ENCODE results near the gene ATP13A2.

The ATP13A2 gene

GRCh38 chr1:16971341-16972188 lies 40.2 kb downstream of the ATP13A2 start:
- WGBS, 2 donors (ENCODE audit: extremely low coverage in 2 of 2, insufficient read length in 2 of 2, insufficient replicate concordance in 1 of 2) = no CpG with 5 or more reads among the region's 28 CpGs
- DNase-seq (ENCODE audit: low spot score) = peak; percentile 58
- Histone ChIP-seq H3K18ac (ENCODE audit: low read length) (peak overlapping the region; percentile 78), H3K79me1 (ENCODE audit: low read depth, low read length) (peaks cover 10% of the 10 kb centered on the region), H2BK120ac (ENCODE audit: low read depth, low read length) (peak overlapping the region; percentile 81), H3K4me2 (ENCODE audit: insufficient read depth, low read length, poor library complexity, severe bottlenecking) (no peak overlapping the region), H3K36me3 (replicated peaks in 1 of 2; ENCODE audit: control insufficient read depth in 2 of 2, insufficient read depth in 2 of 2, low read length in 2 of 2) (peaks cover 42 to 54% of the 10 kb centered on the region in 2 donors), H3K4me3 (ENCODE audit: low read length in 2 of 2) (peak overlapping the region in 1 of 2 donors; percentile 37), H3K27ac (replicated peaks; ENCODE audit: low read length) (peak overlapping the region; percentile 87), H2BK12ac (ENCODE audit: low read length) (peak overlapping the region; percentile 86), H3K4me1 (ENCODE audit: control insufficient read depth in 2 of 2, insufficient read depth in 1 of 2, low read depth in 1 of 2, low read length in 2 of 2) (peaks cover 11 to 19% of the 10 kb centered on the region in 2 donors), H3K4ac (ENCODE audit: low read length) (peak overlapping the region; percentile 76), H2BK5ac (ENCODE audit: low read length) (no peak overlapping the region), H4K91ac (ENCODE audit: low read depth, low read length, poor library complexity) (no peak overlapping the region), H2BK15ac (ENCODE audit: low read length) (no peak overlapping the region), H2AK5ac (ENCODE audit: low read depth, low read length) (peak overlapping the region; percentile 99), H3K23ac (ENCODE audit: low read depth, low read length, poor library complexity) (peak overlapping the region; percentile 89), H2AFZ (ENCODE audit: low read length) (no peak overlapping the region), H3K14ac (ENCODE audit: low read length) (peak overlapping the region; percentile 51), H3K9me3 (replicated peaks in 1 of 2; ENCODE audit: control insufficient read depth in 2 of 2, insufficient read depth in 1 of 2, low read depth in 1 of 2, low read length in 2 of 2) (no peaks in the 10 kb centered on the region), H3K27me3 (ENCODE audit: control insufficient read depth in 3 of 3, insufficient read depth in 3 of 3, low read depth in 1 of 3, low read length in 3 of 3) (no peaks in the 10 kb centered on the region), H4K8ac (ENCODE audit: low read depth, low read length) (no peak overlapping the region), H3K9ac (ENCODE audit: low read depth, low read length, poor library complexity) (peak overlapping the region; percentile 78)

DNA sequence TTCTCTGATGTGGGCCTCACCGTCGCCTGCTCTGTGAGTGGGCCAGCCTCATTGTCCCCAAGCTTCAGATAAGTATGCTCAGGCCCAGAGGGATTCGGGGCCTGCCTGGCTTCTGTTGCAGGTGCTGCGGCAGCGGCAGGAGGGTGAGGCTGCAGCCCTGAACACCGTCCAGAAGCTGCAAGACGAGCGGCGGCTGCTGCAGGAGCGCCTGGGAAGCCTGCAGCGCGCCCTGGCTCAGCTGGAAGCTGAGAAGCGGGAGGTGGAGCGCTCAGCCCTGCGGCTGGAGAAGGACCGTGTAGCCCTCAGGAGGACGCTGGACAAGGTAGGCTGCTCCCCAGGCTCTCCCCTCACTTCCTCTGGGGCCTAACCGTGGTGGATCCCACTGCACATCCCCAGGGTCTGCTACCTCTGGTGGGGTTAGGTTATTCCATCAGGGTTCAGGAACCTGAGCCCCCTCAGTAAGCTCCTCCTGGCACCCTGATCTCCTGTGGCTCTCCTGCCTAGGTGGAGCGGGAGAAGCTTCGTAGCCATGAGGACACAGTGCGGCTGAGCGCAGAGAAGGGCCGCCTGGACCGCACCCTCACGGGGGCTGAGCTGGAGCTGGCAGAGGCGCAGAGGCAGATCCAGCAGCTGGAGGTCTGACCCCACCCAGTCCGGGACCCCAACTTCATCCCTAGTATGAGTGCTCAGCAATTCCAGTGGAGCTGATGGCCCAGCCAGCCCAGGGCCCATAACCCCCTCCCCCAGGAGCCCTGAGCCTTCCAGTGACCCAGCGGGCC lies 41.4 kb downstream of the ATP13A2 start:
- Histone ChIP-seq H3K27ac (replicated peaks; ENCODE audit: low read length) (no peak overlapping the region), H3K9ac (ENCODE audit: low read depth, low read length, poor library complexity) (no peak overlapping the region), H2AK5ac (ENCODE audit: low read depth, low read length) (no peak overlapping the region), H3K18ac (ENCODE audit: low read length) (no peak overlapping the region), H3K9me3 (replicated peaks in 1 of 2; ENCODE audit: control insufficient read depth in 2 of 2, insufficient read depth in 1 of 2, low read depth in 1 of 2, low read length in 2 of 2) (no peaks in the 10 kb centered on the region), H2BK5ac (ENCODE audit: low read length) (peak overlapping the region; percentile 49), H3K4me2 (ENCODE audit: insufficient read depth, low read length, poor library complexity, severe bottlenecking) (no peak overlapping the region), H2BK120ac (ENCODE audit: low read depth, low read length) (no peak overlapping the region), H4K8ac (ENCODE audit: low read depth, low read length) (no peak overlapping the region), H2BK15ac (ENCODE audit: low read length) (no peak overlapping the region), H4K91ac (ENCODE audit: low read depth, low read length, poor library complexity) (no peak overlapping the region), H3K14ac (ENCODE audit: low read length) (no peak overlapping the region), H3K79me1 (ENCODE audit: low read depth, low read length) (peaks cover 7% of the 10 kb centered on the region), H3K23ac (ENCODE audit: low read depth, low read length, poor library complexity) (peak overlapping the region; percentile 40), H3K4ac (ENCODE audit: low read length) (no peak overlapping the region), H3K36me3 (replicated peaks in 1 of 2; ENCODE audit: control insufficient read depth in 2 of 2, insufficient read depth in 2 of 2, low read length in 2 of 2) (peaks cover 44 to 54% of the 10 kb centered on the region in 2 donors), H2AFZ (ENCODE audit: low read length) (no peak overlapping the region), H2BK12ac (ENCODE audit: low read length) (no peak overlapping the region), H3K4me3 (ENCODE audit: low read length in 2 of 2) (no peak overlapping the region), H3K4me1 (ENCODE audit: control insufficient read depth in 2 of 2, insufficient read depth in 1 of 2, low read depth in 1 of 2, low read length in 2 of 2) (peaks cover 11 to 17% of the 10 kb centered on the region in 2 donors), H3K27me3 (ENCODE audit: control insufficient read depth in 3 of 3, insufficient read depth in 3 of 3, low read depth in 1 of 3, low read length in 3 of 3) (no peaks in the 10 kb centered on the region)
- WGBS, 2 donors (ENCODE audit: extremely low coverage in 2 of 2, insufficient read length in 2 of 2, insufficient replicate concordance in 1 of 2) = no CpG with 5 or more reads among the region's 28 CpGs
- DNase-seq (ENCODE audit: low spot score) = no peak

DNA sequence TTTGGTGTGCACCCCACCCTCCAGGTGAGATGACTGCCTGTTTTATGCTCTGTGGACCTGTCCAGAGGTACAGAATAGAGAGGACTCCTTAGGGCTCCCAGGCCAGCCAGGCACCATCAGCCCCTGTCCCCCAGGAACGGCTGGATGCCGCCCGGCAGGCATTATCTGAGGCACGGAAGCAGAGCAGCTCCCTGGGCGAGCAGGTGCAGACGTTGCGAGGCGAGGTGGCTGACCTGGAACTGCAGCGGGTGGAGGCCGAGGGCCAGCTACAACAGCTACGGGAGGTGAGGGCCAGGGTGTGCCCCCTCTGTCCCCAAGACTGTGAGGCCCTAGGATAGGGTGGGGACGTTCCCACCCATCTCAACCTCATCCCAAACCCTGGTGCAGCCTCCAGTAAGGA lies 42.1 kb downstream of the ATP13A2 start:
- no peak overlapping the region for H2AK5ac ChIP-seq (ENCODE audit: low read depth, low read length)
- H3K9ac ChIP-seq (ENCODE audit: low read depth, low read length, poor library complexity) = no peak overlapping the region
- H3K27me3 ChIP-seq (ENCODE audit: control insufficient read depth in 3 of 3, insufficient read depth in 3 of 3, low read depth in 1 of 3, low read length in 3 of 3) = no peaks in the 10 kb centered on the region
- no peak overlapping the region for H3K4me2 ChIP-seq (ENCODE audit: insufficient read depth, low read length, poor library complexity, severe bottlenecking)
- WGBS, 2 donors (ENCODE audit: extremely low coverage in 2 of 2, insufficient read length in 2 of 2, insufficient replicate concordance in 1 of 2) = no CpG with 5 or more reads among the region's 12 CpGs
- H2BK120ac ChIP-seq (ENCODE audit: low read depth, low read length) = no peak overlapping the region
- H2BK12ac ChIP-seq (ENCODE audit: low read length) = no peak overlapping the region
- H3K4me3 ChIP-seq (ENCODE audit: low read length in 2 of 2) = peak overlapping the region in 1 of 2 donors; percentile 30
- H4K91ac ChIP-seq (ENCODE audit: low read depth, low read length, poor library complexity) = no peak overlapping the region
- DNase-seq (ENCODE audit: low spot score) = no peak
- H3K36me3 ChIP-seq (replicated peaks in 1 of 2; ENCODE audit: control insufficient read depth in 2 of 2, insufficient read depth in 2 of 2, low read length in 2 of 2) = peaks cover 44 to 50% of the 10 kb centered on the region in 2 donors
- H3K79me1 ChIP-seq (ENCODE audit: low read depth, low read length) = peaks cover 3% of the 10 kb centered on the region
- H3K4ac ChIP-seq (ENCODE audit: low read length) = no peak overlapping the region
- H4K8ac ChIP-seq (ENCODE audit: low read depth, low read length) = no peak overlapping the region
- H3K23ac ChIP-seq (ENCODE audit: low read depth, low read length, poor library complexity) = no peak overlapping the region
- no peak overlapping the region for H2AFZ ChIP-seq (ENCODE audit: low read length)
- H3K9me3 ChIP-seq (replicated peaks in 1 of 2; ENCODE audit: control insufficient read depth in 2 of 2, insufficient read depth in 1 of 2, low read depth in 1 of 2, low read length in 2 of 2) = no peaks in the 10 kb centered on the region
- H3K27ac ChIP-seq (replicated peaks; ENCODE audit: low read length) = no peak overlapping the region
- H3K18ac ChIP-seq (ENCODE audit: low read length) = no peak overlapping the region
- H2BK15ac ChIP-seq (ENCODE audit: low read length) = no peak overlapping the region
- H3K4me1 ChIP-seq (ENCODE audit: control insufficient read depth in 2 of 2, insufficient read depth in 1 of 2, low read depth in 1 of 2, low read length in 2 of 2) = peaks cover 11 to 17% of the 10 kb centered on the region in 2 donors
- H2BK5ac ChIP-seq (ENCODE audit: low read length) = no peak overlapping the region
- no peak overlapping the region for H3K14ac ChIP-seq (ENCODE audit: low read length)

GRCh38 chr1:16969057-16969611 lies 42.6 kb downstream of the ATP13A2 start:
- Histone ChIP-seq H4K8ac (ENCODE audit: low read depth, low read length) (no peak overlapping the region), H2BK120ac (ENCODE audit: low read depth, low read length) (no peak overlapping the region), H3K4me2 (ENCODE audit: insufficient read depth, low read length, poor library complexity, severe bottlenecking) (no peak overlapping the region), H4K91ac (ENCODE audit: low read depth, low read length, poor library complexity) (no peak overlapping the region), H2BK12ac (ENCODE audit: low read length) (no peak overlapping the region), H3K9ac (ENCODE audit: low read depth, low read length, poor library complexity) (no peak overlapping the region), H2AFZ (ENCODE audit: low read length) (no peak overlapping the region), H3K14ac (ENCODE audit: low read length) (no peak overlapping the region), H3K4ac (ENCODE audit: low read length) (no peak overlapping the region), H3K18ac (ENCODE audit: low read length) (no peak overlapping the region), H3K23ac (ENCODE audit: low read depth, low read length, poor library complexity) (peak overlapping the region; percentile 40), H3K27ac (replicated peaks; ENCODE audit: low read length) (no peak overlapping the region), H3K36me3 (replicated peaks in 1 of 2; ENCODE audit: control insufficient read depth in 2 of 2, insufficient read depth in 2 of 2, low read length in 2 of 2) (peaks cover 44 to 50% of the 10 kb centered on the region in 2 donors), H3K4me1 (ENCODE audit: control insufficient read depth in 2 of 2, insufficient read depth in 1 of 2, low read depth in 1 of 2, low read length in 2 of 2) (peaks cover 11 to 17% of the 10 kb centered on the region in 2 donors), H3K9me3 (replicated peaks in 1 of 2; ENCODE audit: control insufficient read depth in 2 of 2, insufficient read depth in 1 of 2, low read depth in 1 of 2, low read length in 2 of 2) (no peaks in the 10 kb centered on the region), H2BK15ac (ENCODE audit: low read length) (no peak overlapping the region), H2BK5ac (ENCODE audit: low read length) (no peak overlapping the region), H2AK5ac (ENCODE audit: low read depth, low read length) (no peak overlapping the region), H3K27me3 (ENCODE audit: control insufficient read depth in 3 of 3, insufficient read depth in 3 of 3, low read depth in 1 of 3, low read length in 3 of 3) (no peaks in the 10 kb centered on the region), H3K79me1 (ENCODE audit: low read depth, low read length) (peaks cover 3% of the 10 kb centered on the region), H3K4me3 (ENCODE audit: low read length in 2 of 2) (no peak overlapping the region)
- whole genome bisulfite sequencing, 2 donors (ENCODE audit: extremely low coverage in 2 of 2, insufficient read length in 2 of 2, insufficient replicate concordance in 1 of 2) = no CpG with 5 or more reads among the region's 14 CpGs
- no peak for DNase-seq (ENCODE audit: low spot score)
